Stimulated activated CD4-positive, alpha-beta T cell treated with anti-CD3 and anti-CD28 coated beads, Interleukin-4, amount 100 ng/mL, for 4 hours (primary cell): ENCODE measurements around the gene PNMA8C.
"Not testable (repeated sequence)": the region's sequence is repeated elsewhere in the genome, so short reads cannot be mapped to it uniquely, and the experiment has no call there.

Experiments used
- DNase-seq, 2 experiments: peaks; one replicate each; pipeline ENCODE4 v3.0.0-alpha.2; 2020

PNMA8C gene

GRCh38 chr19:46386996-46387712, 41.6 kb downstream of the PNMA8C start:
- no peak for DNase-seq

GRCh38 chr19:46386151-46386550, 42.6 kb downstream of the PNMA8C start:
- DNase-seq: no peak

DNA sequence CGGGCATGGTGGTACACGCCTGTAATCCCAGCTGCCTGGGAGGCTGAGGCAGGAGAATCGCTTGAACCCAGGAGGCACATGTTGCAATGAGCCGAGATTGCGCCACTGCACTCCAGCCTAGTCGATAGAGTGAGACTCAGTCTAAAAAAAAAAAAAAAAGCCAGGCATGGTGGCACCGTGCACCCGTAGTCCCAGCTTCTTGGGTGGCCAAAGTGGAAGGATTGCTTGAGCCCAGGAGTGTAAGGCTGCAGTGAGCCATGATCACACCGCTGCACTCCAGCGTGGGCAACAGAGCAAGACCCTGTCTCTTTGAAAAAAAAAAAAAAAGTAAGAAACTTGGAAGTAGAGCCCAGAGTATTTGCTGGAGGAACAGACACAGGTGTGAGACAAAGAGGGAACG, 43.1 kb downstream of the PNMA8C start:
- no peak for DNase-seq

GRCh38 chr19:46384396-46384795, 44.3 kb downstream of the PNMA8C start:
- DNase-seq: no peak

DNA sequence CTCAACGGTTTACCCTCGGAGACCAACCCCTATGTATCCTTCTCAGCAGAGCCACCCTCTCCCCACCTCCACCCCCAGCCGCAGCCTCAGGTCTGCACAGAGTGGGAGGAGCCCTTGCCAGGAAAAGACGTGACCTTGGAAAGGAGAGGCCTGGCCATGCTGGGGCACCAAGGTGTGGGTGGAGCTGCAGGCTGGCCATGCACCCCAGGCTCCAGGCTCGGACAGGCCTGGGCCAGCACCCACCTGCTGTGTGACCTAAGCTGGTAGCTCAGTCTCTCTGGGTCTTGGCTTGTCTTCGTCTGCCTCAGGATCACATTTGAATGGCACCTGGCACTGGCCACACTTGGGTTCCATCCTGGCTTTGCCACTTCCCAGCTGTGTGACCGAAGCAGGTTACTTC, 44.9 kb downstream of the PNMA8C start:
- no peak for DNase-seq

GRCh38 chr19:46383171-46383815, 45.4 kb downstream of the PNMA8C start:
- DNase-seq: no peak

DNA sequence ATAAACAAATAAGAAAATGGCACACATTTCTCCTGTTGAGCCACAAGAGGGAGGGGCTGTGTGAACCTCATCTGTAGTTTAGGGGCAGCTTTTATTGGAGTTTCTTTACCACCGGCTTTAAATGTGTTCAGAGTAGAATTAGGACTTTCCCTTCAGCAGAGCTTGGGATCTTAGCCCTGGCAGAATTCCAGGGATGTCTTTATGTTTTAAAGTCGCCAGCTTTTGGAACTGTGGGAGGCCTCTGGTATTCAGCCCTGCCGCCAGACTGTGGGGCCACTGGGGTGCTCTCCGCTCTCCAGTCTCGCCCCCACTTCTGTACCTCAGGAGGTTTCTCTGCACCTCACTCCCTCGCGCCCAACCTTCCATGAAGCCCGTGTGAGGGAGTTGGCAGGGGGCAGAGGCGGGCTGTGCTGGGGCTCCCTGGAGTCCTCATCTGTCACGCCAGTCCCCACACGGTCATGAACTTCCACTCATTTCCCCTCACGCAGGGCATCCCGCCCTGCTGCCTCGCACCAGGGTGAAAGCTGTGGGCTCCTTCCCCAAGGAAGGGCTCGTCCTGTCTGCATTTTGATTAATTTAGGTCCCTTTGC, 46.9 kb downstream of the PNMA8C start:
- no peak for DNase-seq

DNA sequence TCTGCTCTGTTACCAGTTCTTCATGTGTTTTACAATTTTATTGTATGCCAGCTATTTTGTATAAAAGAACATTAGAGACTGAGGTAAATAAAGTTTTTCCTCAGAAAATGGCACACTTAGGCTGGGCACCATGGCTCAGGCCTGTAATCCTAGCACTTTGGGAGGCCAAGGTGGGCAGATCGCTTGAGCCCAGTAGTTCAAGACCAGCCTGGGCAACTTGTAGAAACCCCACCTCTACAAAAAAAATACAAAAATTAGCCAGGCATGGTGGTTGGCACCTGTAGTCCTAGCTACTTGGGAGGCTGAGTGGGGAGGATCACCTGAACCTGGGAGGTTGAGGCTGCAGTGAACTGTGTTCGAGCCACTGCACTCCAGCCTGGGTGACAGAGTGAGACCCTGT, 47.4 kb downstream of the PNMA8C start:
- no peak for DNase-seq

DNA sequence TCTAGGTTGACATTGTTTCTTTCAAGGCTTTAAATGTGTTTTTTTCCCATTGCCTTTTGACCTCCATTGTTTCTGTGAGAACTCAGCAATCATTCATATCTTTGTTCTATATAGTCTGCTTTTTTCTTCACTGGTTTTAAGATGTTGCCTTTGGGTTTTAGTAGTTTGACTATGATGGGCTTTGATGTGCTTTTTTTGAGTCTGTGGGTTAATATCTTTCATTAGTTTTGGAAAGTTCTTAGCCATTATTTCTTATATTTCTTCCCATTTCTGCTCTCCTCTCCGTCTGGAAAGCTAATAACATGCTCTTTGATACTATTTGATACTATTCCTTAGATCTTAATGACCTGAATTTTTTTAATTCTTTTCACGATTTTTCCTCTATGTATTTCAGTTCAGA, 48.0 kb downstream of the PNMA8C start:
- DNase-seq: no peak

DNA sequence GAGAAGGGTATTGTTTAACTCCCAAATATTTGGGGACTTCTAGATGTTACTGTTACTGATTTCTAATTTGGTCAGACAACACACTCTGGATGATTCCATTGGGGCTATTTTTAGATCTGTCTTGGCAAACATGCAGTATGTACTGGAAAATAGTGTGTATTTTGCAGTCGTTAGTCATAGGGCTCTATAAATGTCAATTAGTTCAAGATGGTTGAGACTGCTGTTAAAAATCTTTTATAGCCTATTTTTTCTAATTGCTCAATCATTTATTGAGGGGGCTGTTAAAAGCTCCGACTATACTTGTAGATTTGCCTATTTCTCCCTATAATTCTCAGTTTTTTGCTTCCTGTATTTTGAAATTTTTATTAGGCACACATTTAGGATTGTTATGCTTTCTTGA, 50.5 kb downstream of the PNMA8C start:
- DNase-seq: no peak

- no peak for DNase-seq
These were observed 52.2 kb downstream of the PNMA8C start for GRCh38 chr19:46376241-46377153.

- DNase-seq: not testable (repeated sequence)
These were observed 53.2 kb downstream of the PNMA8C start for GRCh38 chr19:46375476-46376067.
